MM.1S (cell line): ENCODE data around the gene PAQR7.

Source experiments
- DNase-seq: peaks from one replicate; pipeline ENCODE4 v3.0.0-alpha.2; 2015
- H2AFZ ChIP-seq: fragments of 300-600 bp; sonication (generic); 2 replicates; pipeline ENCODE4 v1.6.0; 2016; ENCODE audit warnings: antibody characterized with exemption, low read length
- H3F3A ChIP-seq: fragments of 300-600 bp; sonication (generic); 2 replicates; pipeline ENCODE4 v1.6.1; 2016; ENCODE audit warnings: mild to moderate bottlenecking, antibody characterized with exemption, low read length, moderate library complexity, mixed read lengths; ENCODE audit not compliant: insufficient read depth
- H3K27ac ChIP-seq: fragments of 300-600 bp; sonication (generic); 2 replicates; pipeline ENCODE4 v1.5.1; 2016; ENCODE audit warnings: mild to moderate bottlenecking, low read length
- H3K27me3 ChIP-seq: fragments of 300-600 bp; sonication (generic); replicated peaks from 2 replicates; pipeline ENCODE4 v1.6.0; 2016; ENCODE audit warnings: low read length; ENCODE audit not compliant: insufficient read depth
- H3K36me3 ChIP-seq: fragments of 300-600 bp; sonication (generic); replicated peaks from 2 replicates; pipeline ENCODE4 v1.6.1; 2016; ENCODE audit warnings: mild to moderate bottlenecking, low read length, mixed read lengths; ENCODE audit not compliant: insufficient read depth
- H3K4me1 ChIP-seq: fragments of 300-600 bp; sonication (generic); 2 replicates; pipeline ENCODE4 v1.6.1; 2016; ENCODE audit warnings: low read length, mixed read lengths
- H3K4me2 ChIP-seq: fragments of 300-600 bp; sonication (generic); 2 replicates; pipeline ENCODE4 v1.6.0; 2016; ENCODE audit warnings: low read depth, low read length
- H3K4me3 ChIP-seq: fragments of 300-600 bp; sonication (generic); 2 replicates; pipeline ENCODE4 v1.5.1; 2016; ENCODE audit warnings: low read length, mixed read lengths
- H3K79me2 ChIP-seq: fragments of 300-600 bp; sonication (generic); 2 replicates; pipeline ENCODE4 v1.6.1; 2016; ENCODE audit warnings: mixed run types, low read length, mixed read lengths
- H3K9ac ChIP-seq: fragments of 300-600 bp; sonication (generic); 2 replicates; pipeline ENCODE4 v1.6.1; 2016; ENCODE audit warnings: low read length, mixed read lengths
- H3K9me2 ChIP-seq: fragments of 300-600 bp; sonication (generic); replicated peaks from 2 replicates; pipeline ENCODE4 v1.6.1; 2016; ENCODE audit warnings: mild to moderate bottlenecking, low read length, mixed read lengths; ENCODE audit not compliant: insufficient read depth
- H3K9me3 ChIP-seq: fragments of 300-600 bp; sonication (generic); replicated peaks from 2 replicates; pipeline ENCODE4 v1.6.1; 2016; ENCODE audit warnings: mild to moderate bottlenecking, low read length, mixed read lengths; ENCODE audit not compliant: insufficient read depth
- H4K20me1 ChIP-seq: fragments of 300-600 bp; sonication (generic); 2 replicates; pipeline ENCODE4 v1.6.1; 2016; ENCODE audit warnings: mild to moderate bottlenecking, low read length, moderate library complexity, mixed read lengths; ENCODE audit not compliant: insufficient read depth
- CTCF ChIP-seq: fragments of 300-600 bp; sonication (generic); IDR thresholded peaks from 2 replicates; pipeline ENCODE4 v1.5.1; 2016; ENCODE audit warnings: antibody characterized with exemption, low read length, mixed read lengths
- EZH2 ChIP-seq: fragments of 300-600 bp; sonication (generic); optimal IDR thresholded peaks from 2 replicates; pipeline ENCODE3; 2017; ENCODE audit warnings: low read depth, mild to moderate bottlenecking, antibody characterized with exemption, low read length, mixed read lengths
- EZH2phosphoT487 ChIP-seq: fragments of 300-600 bp; sonication (generic); IDR thresholded peaks from 2 replicates; pipeline ENCODE4 v1.6.1; 2018; ENCODE audit warnings: antibody characterized with exemption, low read length

Gene PAQR7

GRCh38 chr1:25878690-25879089 is 3.2 kb upstream of the PAQR7 start:
- H3K4me3 ChIP-seq = no peak overlapping the region
- H3K9me2 ChIP-seq = no peaks in the 10 kb centered on the region
- H3K4me1 ChIP-seq = no peaks in the 10 kb centered on the region
- no peaks in the 10 kb centered on the region for H3K79me2 ChIP-seq
- H3K4me2 ChIP-seq = no peak overlapping the region
- peaks cover 9% of the 10 kb centered on the region; the same call in 1 of the 2 replicates for H3K27me3 ChIP-seq
- H3F3A ChIP-seq = no peaks in the 10 kb centered on the region
- no peak overlapping the region for H2AFZ ChIP-seq
- DNase-seq = no peak
- H3K9me3 ChIP-seq = no peaks in the 10 kb centered on the region
- H4K20me1 ChIP-seq = no peaks in the 10 kb centered on the region
- TF ChIP-seq EZH2 = no peak
- no peak for TF ChIP-seq EZH2phosphoT487
- H3K36me3 ChIP-seq = no peaks in the 10 kb centered on the region
- no peak overlapping the region for H3K9ac ChIP-seq
- H3K27ac ChIP-seq = no peak overlapping the region

- Histone ChIP-seq H3K79me2 (no peaks in the 10 kb centered on the region), H3K9me2 (no peaks in the 10 kb centered on the region), H3K4me3 (no peak overlapping the region), H3K27ac (no peak overlapping the region), H3K4me1 (peaks cover 6% of the 10 kb centered on the region; the same call in 1 of the 2 replicates), H3K9me3 (no peaks in the 10 kb centered on the region), H3K36me3 (no peaks in the 10 kb centered on the region), H3F3A (no peaks in the 10 kb centered on the region), H3K4me2 (no peak overlapping the region), H3K9ac (no peak overlapping the region), H2AFZ (no peak overlapping the region), H3K27me3 (peaks cover 9% of the 10 kb centered on the region; the same call in 1 of the 2 replicates), H4K20me1 (no peaks in the 10 kb centered on the region)
- TF ChIP-seq EZH2 = no peak
- no peak for TF ChIP-seq EZH2phosphoT487
- no peak for TF ChIP-seq CTCF
- no peak for DNase-seq
Measured at GRCh38 chr1:25877155-25877554, 1.6 kb upstream of the PAQR7 start.

- Histone ChIP-seq H3K9me2 (no peaks in the 10 kb centered on the region), H3K27me3 (peaks cover 9% of the 10 kb centered on the region; the same call in 1 of the 2 replicates), H3K79me2 (no peaks in the 10 kb centered on the region), H3K9ac (no peak overlapping the region), H3K4me1 (peaks cover 6% of the 10 kb centered on the region; the same call in 1 of the 2 replicates), H3K27ac (no peak overlapping the region), H3K4me3 (no peak overlapping the region), H3K9me3 (no peaks in the 10 kb centered on the region), H2AFZ (no peak overlapping the region), H3F3A (no peaks in the 10 kb centered on the region), H3K4me2 (no peak overlapping the region), H4K20me1 (no peaks in the 10 kb centered on the region), H3K36me3 (no peaks in the 10 kb centered on the region)
- DNase-seq = no peak
- TF ChIP-seq EZH2 (no peak), CTCF (no peak), EZH2phosphoT487 (no peak)
Measured at GRCh38 chr1:25876693-25877077, 1.2 kb upstream of the PAQR7 start.

- H3K27me3 ChIP-seq = peaks cover 9% of the 10 kb centered on the region; the same call in 1 of the 2 replicates
- H3K27ac ChIP-seq = no peak overlapping the region
- no peaks in the 10 kb centered on the region for H3K79me2 ChIP-seq
- H3K9me3 ChIP-seq = no peaks in the 10 kb centered on the region
- TF ChIP-seq EZH2phosphoT487 (no peak), CTCF (no peak), EZH2 (no peak)
- H3K4me2 ChIP-seq = peak overlapping the region; percentile 86; the same call in 1 of the 2 replicates
- H3K9me2 ChIP-seq = no peaks in the 10 kb centered on the region
- H4K20me1 ChIP-seq = no peaks in the 10 kb centered on the region
- peaks cover 6% of the 10 kb centered on the region; the same call in 1 of the 2 replicates for H3K4me1 ChIP-seq
- no peak overlapping the region for H3K9ac ChIP-seq
- H3K4me3 ChIP-seq = peak overlapping the region; percentile 52
- H2AFZ ChIP-seq = peak overlapping the region; percentile 70; the same call in 1 of the 2 replicates
- no peaks in the 10 kb centered on the region for H3F3A ChIP-seq
- H3K36me3 ChIP-seq = no peaks in the 10 kb centered on the region
- DNase-seq = no peak
Measured at GRCh38 chr1:25875856-25876692, 566 bp upstream of the PAQR7 start.
